Measurements from ENCODE around the gene GRM8.

The GRM8 gene

GRCh38 chr7:127252778-127253280 is at the start of gene GRM8:
Gene GRM8, minus strand, starts transcription at chr7:127252941.
- peak within 1 kb of the TSS; percentile 48; the same call in 1 of the 2 replicates for H3K27ac ChIP-seq
- TF ChIP-seq CTCF (conservative IDR thresholded peaks at IDR 0.05): peak; percentile 34; the same call in 1 of the 2 replicates

GRCh38 chr7:127290801-127291361 is 38.1 kb upstream of the GRM8 start:
- H3K27ac ChIP-seq: no peak overlapping the region

GRCh38 chr7:127290116-127290655 is 37.4 kb upstream of the GRM8 start:
- H3K27ac ChIP-seq: no peak overlapping the region
- TF ChIP-seq CTCF (conservative IDR thresholded peaks at IDR 0.05): no peak

More at GRCh38 chr7:127290801-127291361, 38.1 kb upstream of the GRM8 start:
- no peak for TF ChIP-seq CTCF (conservative IDR thresholded peaks at IDR 0.05)

- TF ChIP-seq CTCF (conservative IDR thresholded peaks at IDR 0.05): no peak
- no peak overlapping the region for H3K27ac ChIP-seq
Measured at GRCh38 chr7:127287133-127287532, 34.4 kb upstream of the GRM8 start.

- TF ChIP-seq CTCF (conservative IDR thresholded peaks at IDR 0.05): no peak
- no peak overlapping the region for H3K27ac ChIP-seq
Measured at GRCh38 chr7:127270093-127270492, 17.4 kb upstream of the GRM8 start.

GRCh38 chr7:127266047-127266446 is 13.3 kb upstream of the GRM8 start:
- H3K27ac ChIP-seq: no peak overlapping the region
- TF ChIP-seq CTCF (conservative IDR thresholded peaks at IDR 0.05): no peak

- TF ChIP-seq CTCF (conservative IDR thresholded peaks at IDR 0.05): no peak
- no peak overlapping the region for H3K27ac ChIP-seq
Measured at GRCh38 chr7:127264219-127264618, 11.5 kb upstream of the GRM8 start.
